Eye (tissue), 1 donor: ENCODE measurements around the gene ZNF516.

Experiments used
- DNase-seq: peaks from one replicate; pipeline ENCODE4 v3.0.0-alpha.2; 2015

The ZNF516 gene

GRCh38 chr18:76507830-76508385 lies 12.9 kb upstream of the ZNF516 start:
- DNase-seq, result no peak

- DNase-seq, result no peak
These were observed 12.1 kb upstream of the ZNF516 start for GRCh38 chr18:76506974-76507764.

GRCh38 chr18:76506395-76506794 lies 11.4 kb upstream of the ZNF516 start:
- DNase-seq, result no peak

- no peak for DNase-seq
These were observed 10.6 kb upstream of the ZNF516 start for GRCh38 chr18:76505614-76506013.

- DNase-seq, result no peak
These were observed 9.7 kb upstream of the ZNF516 start for GRCh38 chr18:76504749-76505148.

GRCh38 chr18:76503649-76504386 lies 8.8 kb upstream of the ZNF516 start:
- peak; percentile 77 for DNase-seq

- peak; percentile 9 for DNase-seq
These were observed 7.5 kb upstream of the ZNF516 start for GRCh38 chr18:76502551-76502950.

- peak; percentile 65 for DNase-seq
These were observed 4.7 kb upstream of the ZNF516 start for GRCh38 chr18:76499637-76500340.

GRCh38 chr18:76499021-76499420 lies 4.0 kb upstream of the ZNF516 start:
- DNase-seq, result peak; percentile 37

GRCh38 chr18:76498064-76498463 lies 3.0 kb upstream of the ZNF516 start:
- peak; percentile 16 for DNase-seq

GRCh38 chr18:76497021-76497420 lies 2.0 kb upstream of the ZNF516 start:
- DNase-seq, result peak; percentile 53

GRCh38 chr18:76496194-76496890 lies 1.3 kb upstream of the ZNF516 start:
- DNase-seq, result peak; percentile 89

- peak; percentile 90 for DNase-seq
These were observed 572 bp upstream of the ZNF516 start for GRCh38 chr18:76495435-76496193.

GRCh38 chr18:76494231-76495005 lies 624 bp downstream of the ZNF516 start:
- peak; percentile 86 for DNase-seq

GRCh38 chr18:76493213-76494161 lies 1.6 kb downstream of the ZNF516 start:
- peak; percentile 84 for DNase-seq

- DNase-seq, result peak; percentile 100
These were observed 2.3 kb downstream of the ZNF516 start for GRCh38 chr18:76492669-76493212.

GRCh38 chr18:76491776-76492668 lies 3.0 kb downstream of the ZNF516 start:
- peak; percentile 82 for DNase-seq

- DNase-seq, result peak; percentile 78
These were observed 3.6 kb downstream of the ZNF516 start for GRCh38 chr18:76491473-76491775.
